HG03039 (cell line): ENCODE results near the gene WASL.
"Not testable (repeated sequence)": the region's sequence is repeated elsewhere in the genome, so short reads cannot be mapped to it uniquely, and the experiment has no call there.

Source experiments
- ATAC-seq: cut with Tn5 transposase; IDR thresholded peaks from one replicate; pipeline ENCODE4 v1.9.1; 2021; ENCODE audit warnings: mild to moderate bottlenecking, moderate library complexity; ENCODE audit not compliant: unreplicated experiment

The WASL gene

DNA sequence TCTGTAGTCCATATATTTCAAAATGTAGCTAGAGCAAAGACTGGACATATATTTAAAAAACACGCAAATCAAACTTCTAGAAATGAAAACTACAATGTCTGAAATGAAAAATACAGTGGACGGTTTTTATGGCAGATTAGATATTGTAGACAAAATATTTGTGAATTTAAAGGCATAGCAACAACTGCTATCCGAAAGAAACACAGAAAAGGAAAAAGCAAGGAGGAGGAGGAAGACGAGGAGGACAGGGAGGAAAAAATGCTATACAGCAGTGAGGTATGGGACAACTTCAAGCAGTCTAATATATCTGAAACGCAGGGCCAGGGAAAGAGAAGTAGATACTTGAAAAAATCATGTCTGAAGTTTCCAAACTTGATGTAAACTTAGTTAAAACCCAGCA lies 13.3 kb downstream of the WASL start:
- ATAC-seq, result no peak

DNA sequence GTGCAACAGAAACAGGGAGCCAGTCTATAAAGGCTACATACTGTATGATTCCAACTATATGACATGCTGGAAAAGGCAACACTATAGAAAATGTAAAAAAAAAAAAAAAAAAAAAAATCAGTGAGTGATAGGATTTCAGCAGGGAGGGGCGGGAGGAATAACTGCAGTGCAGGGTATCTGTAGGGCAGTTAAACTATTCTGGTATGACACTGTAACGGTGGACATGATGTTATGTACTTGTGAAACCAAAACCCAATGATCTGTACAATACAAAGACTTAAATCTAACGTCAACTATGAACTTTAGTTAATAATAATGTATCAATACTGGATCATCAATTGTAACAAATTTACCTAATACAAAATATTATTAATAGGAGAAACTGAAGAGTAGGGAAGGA lies 14.3 kb downstream of the WASL start:
- no peak for ATAC-seq

GRCh38 chr7:123732413-123733091 lies 16.3 kb downstream of the WASL start:
- ATAC-seq, result no peak

- ATAC-seq, result no peak
Observed at GRCh38 chr7:123729218-123729578, 19.6 kb downstream of the WASL start.

DNA sequence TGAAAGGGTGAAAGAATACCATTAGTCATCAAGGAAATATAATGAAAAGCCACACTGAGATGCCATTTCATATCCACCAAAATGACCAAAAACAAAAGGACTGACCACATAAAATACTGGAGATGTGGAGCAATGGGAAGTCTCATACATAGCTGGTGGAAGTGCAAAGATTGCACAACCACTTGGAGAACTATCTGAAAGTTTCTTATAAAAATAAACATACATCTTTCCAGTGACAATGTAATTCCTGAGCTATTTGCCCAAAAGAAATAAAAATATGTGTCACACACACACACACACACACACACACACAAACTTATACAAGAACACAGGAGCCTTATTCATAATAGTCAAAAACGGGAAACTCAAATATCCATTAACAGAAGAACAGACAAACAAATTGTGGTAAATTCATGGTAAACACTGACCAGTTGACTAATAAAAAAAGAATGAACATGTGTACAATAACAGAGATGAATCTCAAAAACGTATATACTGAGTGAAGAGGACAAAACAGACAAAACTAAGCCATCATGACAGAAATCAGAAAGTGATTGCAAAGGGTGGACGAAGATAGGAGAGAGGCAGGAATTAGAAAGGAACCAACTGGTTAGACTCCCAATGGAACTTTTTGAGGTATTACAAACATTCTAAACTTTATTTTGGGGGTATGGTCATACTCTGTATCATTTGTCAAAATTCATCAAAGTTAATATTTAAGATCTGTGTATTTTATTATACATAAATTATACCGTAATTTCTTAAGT lies 21.5 kb downstream of the WASL start:
- no peak for ATAC-seq

DNA sequence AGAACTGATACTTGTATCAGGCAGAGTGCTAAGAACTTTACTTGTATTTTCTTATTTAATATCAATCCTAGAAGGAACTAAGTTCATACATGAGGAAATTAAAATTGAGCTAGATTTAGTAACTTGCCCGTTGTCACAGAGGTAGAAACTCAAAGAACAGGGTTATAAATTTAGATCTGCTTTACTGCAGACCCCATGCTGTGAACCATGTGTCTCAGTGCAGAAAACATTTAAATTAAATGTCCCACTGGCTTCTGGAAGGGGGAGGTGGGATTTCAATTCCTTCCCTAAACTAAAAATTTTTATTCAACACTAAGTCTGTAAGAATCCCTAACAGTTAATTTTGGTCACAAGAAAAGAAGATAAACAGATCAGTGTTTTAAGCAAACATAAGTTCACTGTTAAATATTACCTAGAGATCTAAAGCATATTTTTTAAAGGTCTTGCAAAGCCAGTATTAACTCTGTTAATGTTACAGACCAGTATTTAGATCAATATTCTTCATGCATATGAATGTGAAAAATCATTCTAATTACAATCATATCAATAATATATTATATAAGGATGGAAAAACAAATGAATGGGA lies 23.1 kb downstream of the WASL start:
- ATAC-seq, result no peak

DNA sequence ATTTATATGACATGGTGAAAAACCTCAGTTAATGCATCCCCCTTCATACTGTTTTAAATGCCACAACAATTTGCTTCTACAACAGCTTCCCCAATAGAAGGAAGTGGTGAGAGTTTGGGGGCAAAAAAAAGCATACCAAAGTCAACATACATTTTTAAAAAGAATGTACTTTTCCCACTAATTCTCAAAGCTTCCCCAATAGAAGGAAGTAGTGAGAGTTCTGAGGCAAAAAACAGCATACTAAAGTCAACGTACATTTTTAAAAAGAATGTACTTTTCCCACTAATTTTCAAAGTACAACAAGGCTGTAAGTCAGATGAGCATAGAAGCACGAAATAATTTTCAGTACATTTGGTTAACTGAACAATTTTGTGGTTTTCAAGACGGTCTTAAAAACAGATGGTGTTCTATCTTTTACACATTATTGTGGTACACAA lies 24.0 kb downstream of the WASL start:
- ATAC-seq, result no peak

DNA sequence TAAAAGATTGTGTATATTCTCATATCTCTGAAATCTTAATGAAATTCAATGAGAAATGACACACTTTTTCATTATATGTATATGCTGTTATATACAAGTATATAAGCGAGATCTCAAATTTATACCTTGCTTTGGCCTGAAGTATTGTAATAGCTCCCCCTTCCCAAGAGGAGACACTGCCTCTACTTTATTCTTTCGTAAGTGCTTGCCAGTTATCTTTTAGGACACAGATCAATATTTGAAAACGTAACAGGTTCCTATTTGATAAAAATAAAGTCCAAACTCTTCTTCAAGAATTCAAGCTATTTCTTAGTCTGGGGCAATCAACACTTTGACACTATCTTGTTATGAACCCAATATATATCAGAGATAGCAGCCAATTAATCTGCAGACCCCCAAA lies 24.9 kb downstream of the WASL start:
- no peak for ATAC-seq

- not testable (repeated sequence) for ATAC-seq
Observed at GRCh38 chr7:123720527-123720926, 28.3 kb downstream of the WASL start.

GRCh38 chr7:123719197-123719721 lies 29.5 kb downstream of the WASL start:
- no peak for ATAC-seq

DNA sequence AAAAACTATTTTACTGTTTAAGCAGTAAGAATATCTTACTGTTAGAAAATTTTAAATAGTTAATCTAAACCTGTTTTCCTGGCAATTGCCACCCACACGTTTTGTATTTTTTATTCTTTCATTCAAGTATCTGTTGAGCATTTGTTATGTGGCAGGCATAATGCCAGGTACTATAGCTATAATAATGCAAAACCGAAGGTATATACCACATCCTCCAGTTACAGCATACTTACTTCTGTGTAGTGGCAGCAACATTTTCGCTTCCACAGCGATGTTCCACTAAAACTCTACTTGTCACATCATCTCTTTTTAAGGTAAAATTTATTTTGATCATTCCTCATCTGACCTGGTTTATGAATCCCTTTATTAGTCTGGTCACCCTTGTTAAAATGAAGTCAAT lies 30.0 kb downstream of the WASL start:
- ATAC-seq, result no peak

DNA sequence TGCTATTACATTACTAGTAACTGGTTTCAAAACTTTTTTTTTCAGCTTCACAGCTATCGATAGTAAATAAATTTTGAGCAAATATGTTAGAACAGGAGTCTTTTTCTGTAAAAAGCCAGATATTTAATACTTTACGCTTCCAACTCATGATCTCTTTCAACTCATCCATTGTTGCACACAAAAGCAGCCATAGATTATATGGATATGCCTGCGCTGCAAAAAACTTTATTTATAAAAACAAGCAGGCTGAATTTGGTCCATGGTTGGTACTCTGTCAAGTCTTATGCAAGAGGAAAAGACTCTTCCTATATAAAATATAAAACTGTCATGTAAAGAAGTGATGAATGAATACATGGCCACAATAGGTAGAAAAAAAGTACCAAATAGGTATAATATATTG lies 31.1 kb downstream of the WASL start:
- ATAC-seq, result no peak

DNA sequence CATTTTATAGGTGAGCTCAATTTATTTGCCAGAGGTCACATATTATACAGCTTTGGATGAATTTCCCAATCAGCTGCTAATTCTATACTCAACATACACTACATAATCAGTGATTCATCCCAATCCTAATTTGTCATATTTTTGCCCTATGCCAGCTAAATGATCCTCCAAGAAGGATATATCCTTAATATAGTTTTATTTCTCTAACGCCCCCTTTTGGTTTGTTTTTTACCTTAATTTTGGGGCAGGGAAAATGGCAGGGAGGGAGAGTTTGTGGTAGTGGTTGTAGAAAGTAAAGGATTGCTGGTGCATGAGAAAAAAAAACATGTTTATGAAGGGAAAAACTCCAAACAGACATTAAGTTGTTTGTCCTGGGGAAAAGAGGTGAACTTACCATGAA lies 31.9 kb downstream of the WASL start:
- ATAC-seq, result no peak

- ATAC-seq, result no peak
Observed at GRCh38 chr7:123715799-123716198, 33.0 kb downstream of the WASL start.

- no peak for ATAC-seq
Observed at GRCh38 chr7:123715198-123715597, 33.6 kb downstream of the WASL start.

DNA sequence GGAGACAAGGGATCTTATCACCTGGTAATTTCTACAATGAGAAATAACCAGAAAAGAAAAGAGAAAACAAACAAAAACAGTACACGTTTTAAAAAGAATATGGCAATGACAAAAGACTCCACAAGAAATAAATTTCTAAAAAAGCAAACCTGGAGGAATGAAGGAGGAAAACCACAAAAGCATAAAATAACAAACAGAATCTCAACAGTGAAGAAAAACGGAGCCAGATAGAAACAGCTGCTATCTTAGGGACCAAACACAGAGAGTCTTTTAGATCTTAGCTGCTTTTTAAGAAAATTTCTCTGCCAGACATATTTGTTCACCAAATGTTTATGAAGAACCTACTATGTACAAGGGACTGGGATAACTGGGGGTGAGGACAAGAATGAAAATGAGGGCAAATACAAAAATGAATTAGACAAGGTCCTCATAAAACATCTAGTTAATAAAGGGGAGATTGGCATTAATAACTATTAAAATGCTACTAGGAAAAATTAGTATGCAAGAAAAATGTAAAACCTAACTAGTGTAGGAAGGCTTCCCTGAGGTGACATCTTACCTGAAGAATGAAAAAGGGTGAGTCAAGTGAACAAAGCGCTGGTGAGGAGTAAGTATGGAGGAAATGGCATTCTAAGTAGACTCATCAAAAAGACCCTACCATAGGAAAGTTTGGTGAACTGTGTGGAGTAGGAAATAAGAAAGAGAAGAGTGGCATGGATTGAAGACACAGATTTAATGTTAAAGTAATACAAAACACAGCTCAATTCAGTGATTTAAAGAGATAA lies 34.3 kb downstream of the WASL start:
- ATAC-seq, result no peak

- ATAC-seq, result no peak
Observed at GRCh38 chr7:123712619-123713018, 36.2 kb downstream of the WASL start.

DNA sequence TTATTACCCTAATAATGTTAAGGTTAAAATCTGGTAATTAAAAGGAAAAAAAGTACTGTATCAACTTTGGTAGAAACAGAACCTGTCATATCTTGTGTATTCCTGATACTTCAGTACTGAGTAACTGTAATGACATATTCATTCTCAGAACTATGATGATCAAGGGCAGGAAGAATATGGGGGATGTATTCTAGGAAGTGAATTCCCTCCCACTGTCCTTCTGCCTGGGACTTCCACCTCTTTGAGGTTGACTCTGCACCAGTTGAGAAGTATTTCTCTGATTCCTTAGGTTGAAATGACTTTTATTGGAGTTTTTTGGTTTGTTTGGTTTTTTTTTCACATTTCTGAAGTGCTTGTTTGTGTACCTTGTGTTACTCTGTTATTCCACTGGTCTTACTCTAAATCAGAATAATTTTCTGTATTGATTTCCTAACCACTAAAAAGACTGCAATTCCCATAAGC lies 36.9 kb downstream of the WASL start:
- ATAC-seq, result no peak

DNA sequence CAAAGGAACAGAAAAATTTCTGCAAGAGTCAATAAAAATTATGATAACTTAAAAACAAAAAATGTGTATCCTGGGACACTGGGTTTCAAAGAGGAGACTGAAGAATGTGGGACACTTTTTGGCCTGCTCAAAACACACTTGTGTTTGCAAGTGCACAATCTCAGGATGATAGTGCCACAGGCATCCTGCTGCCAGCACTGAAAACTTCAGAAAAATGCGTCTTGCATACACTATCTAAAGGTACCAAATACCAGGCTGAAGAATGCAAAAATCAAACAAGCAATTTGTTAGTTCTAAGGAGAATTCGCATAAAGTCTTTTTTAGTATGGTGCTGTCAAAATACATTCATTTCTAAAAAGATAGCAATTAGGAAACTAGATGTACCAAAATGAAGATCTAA lies 38.1 kb downstream of the WASL start:
- ATAC-seq, result no peak

GRCh38 chr7:123709525-123709924 lies 39.3 kb downstream of the WASL start:
- ATAC-seq, result no peak

- no peak for ATAC-seq
Observed at GRCh38 chr7:123705211-123705901, 43.4 kb downstream of the WASL start.
